ENCODE measurements around the gene SUPV3L1.

SUPV3L1 gene

GRCh38 chr10:69220041-69220451, 40.0 kb downstream of the SUPV3L1 start, which contains the start of gene HKDC1:
Gene HKDC1, plus strand, starts transcription at chr10:69220332. Its CDS starts 104 bp downstream, at chr10:69220436.
- no peak for DNase-seq (ENCODE audit: extremely low read depth, low read depth)
- no peak for TF ChIP-seq CTCF (IDR thresholded peaks at IDR 0.05; ENCODE audit: low read depth, low read length)

GRCh38 chr10:69220507-69220906, 40.5 kb downstream of the SUPV3L1 start:
- no peak for TF ChIP-seq CTCF (IDR thresholded peaks at IDR 0.05; ENCODE audit: low read depth, low read length)

GRCh38 chr10:69222157-69223027, 42.4 kb downstream of the SUPV3L1 start:
- peak; percentile 75 for TF ChIP-seq CTCF (IDR thresholded peaks at IDR 0.05; ENCODE audit: low read depth, low read length)
- DNase-seq (ENCODE audit: extremely low read depth, low read depth), result no peak

More at GRCh38 chr10:69220507-69220906, 40.5 kb downstream of the SUPV3L1 start:
- no peak for DNase-seq (ENCODE audit: extremely low read depth, low read depth)

GRCh38 chr10:69223028-69223342, 43.0 kb downstream of the SUPV3L1 start:
- TF ChIP-seq CTCF (IDR thresholded peaks at IDR 0.05; ENCODE audit: low read depth, low read length), result no peak
- DNase-seq (ENCODE audit: extremely low read depth, low read depth), result no peak

GRCh38 chr10:69224862-69225657, 45.0 kb downstream of the SUPV3L1 start:
- no peak for DNase-seq (ENCODE audit: extremely low read depth, low read depth)
- no peak for TF ChIP-seq CTCF (IDR thresholded peaks at IDR 0.05; ENCODE audit: low read depth, low read length)

- TF ChIP-seq CTCF (IDR thresholded peaks at IDR 0.05; ENCODE audit: low read depth, low read length), result no peak
- no peak for DNase-seq (ENCODE audit: extremely low read depth, low read depth)
Observed at GRCh38 chr10:69225681-69226080, 45.6 kb downstream of the SUPV3L1 start.

- no peak for TF ChIP-seq CTCF (IDR thresholded peaks at IDR 0.05; ENCODE audit: low read depth, low read length)
- no peak for DNase-seq (ENCODE audit: extremely low read depth, low read depth)
Observed at GRCh38 chr10:69226919-69227450, 47.0 kb downstream of the SUPV3L1 start.
